HUES6 (cell line): ENCODE results near the gene NOM1.

Experiments used
- H3K27ac ChIP-seq: 2 replicates; pipeline ENCODE4 v1.7.0; 2013; ENCODE audit warnings: low read depth, mild to moderate bottlenecking, low read length, inconsistent platforms
- H3K27me3 ChIP-seq: 2 replicates; pipeline ENCODE4 v1.6.1; 2013; ENCODE audit warnings: low read length; ENCODE audit not compliant: control insufficient read depth, insufficient read depth
- H3K36me3 ChIP-seq: 2 replicates; pipeline ENCODE4 v1.6.1; 2013; ENCODE audit warnings: low read length; ENCODE audit not compliant: control insufficient read depth, insufficient read depth
- H3K4me1 ChIP-seq: 2 replicates; pipeline ENCODE4 v1.6.1; 2013; ENCODE audit warnings: low read length; ENCODE audit not compliant: control insufficient read depth, insufficient read depth
- H3K4me3 ChIP-seq: 2 replicates; pipeline ENCODE4 v1.5.1; 2013; ENCODE audit warnings: low read depth, low read length
- H3K9ac ChIP-seq: one replicate; pipeline ENCODE4 v1.6.1; 2013; ENCODE audit warnings: mild to moderate bottlenecking, low read length
- H3K9me3 ChIP-seq: 2 replicates; pipeline ENCODE4 v1.6.1; 2013; ENCODE audit warnings: low read depth, low read length; ENCODE audit not compliant: control insufficient read depth, insufficient read depth

The NOM1 gene

GRCh38 chr7:157001920-157002818 lies 52.7 kb downstream of the NOM1 start:
- Histone ChIP-seq H3K9ac (no peak overlapping the region), H3K36me3 (no peaks in the 10 kb centered on the region), H3K27ac (no peak overlapping the region), H3K4me1 (peaks cover 29% of the 10 kb centered on the region), H3K9me3 (no peaks in the 10 kb centered on the region), H3K27me3 (peaks cover 99% of the 10 kb centered on the region), H3K4me3 (peak overlapping the region; percentile 6)

- Histone ChIP-seq H3K9me3 (no peaks in the 10 kb centered on the region), H3K4me3 (peak overlapping the region; percentile 6), H3K4me1 (peaks cover 29% of the 10 kb centered on the region), H3K36me3 (no peaks in the 10 kb centered on the region), H3K27me3 (peaks cover 99% of the 10 kb centered on the region), H3K9ac (no peak overlapping the region), H3K27ac (no peak overlapping the region)
These were observed 53.4 kb downstream of the NOM1 start for GRCh38 chr7:157002819-157003421.

- no peak overlapping the region for H3K9ac ChIP-seq
- peak overlapping the region; percentile 6 for H3K4me3 ChIP-seq
- H3K27me3 ChIP-seq: peaks cover 99% of the 10 kb centered on the region
- peaks cover 29% of the 10 kb centered on the region for H3K4me1 ChIP-seq
- no peaks in the 10 kb centered on the region for H3K36me3 ChIP-seq
- H3K9me3 ChIP-seq: no peaks in the 10 kb centered on the region
- no peak overlapping the region for H3K27ac ChIP-seq
These were observed 53.9 kb downstream of the NOM1 start for GRCh38 chr7:157003445-157003755.

GRCh38 chr7:157003756-157004520 lies 54.4 kb downstream of the NOM1 start:
- no peak overlapping the region for H3K27ac ChIP-seq
- H3K36me3 ChIP-seq: no peaks in the 10 kb centered on the region
- H3K27me3 ChIP-seq: peaks cover 99% of the 10 kb centered on the region
- no peaks in the 10 kb centered on the region for H3K9me3 ChIP-seq
- H3K4me3 ChIP-seq: peak overlapping the region; percentile 6
- no peak overlapping the region for H3K9ac ChIP-seq
- H3K4me1 ChIP-seq: peaks cover 28% of the 10 kb centered on the region

GRCh38 chr7:157004521-157005455 lies 55.3 kb downstream of the NOM1 start:
- H3K4me1 ChIP-seq: peaks cover 23% of the 10 kb centered on the region
- no peaks in the 10 kb centered on the region for H3K9me3 ChIP-seq
- H3K4me3 ChIP-seq: peak overlapping the region; percentile 6; the same call in 1 of the 2 replicates
- H3K27ac ChIP-seq: no peak overlapping the region
- no peaks in the 10 kb centered on the region for H3K36me3 ChIP-seq
- H3K27me3 ChIP-seq: peaks cover 98% of the 10 kb centered on the region
- no peak overlapping the region for H3K9ac ChIP-seq

- no peak overlapping the region for H3K27ac ChIP-seq
- peaks cover 22% of the 10 kb centered on the region for H3K4me1 ChIP-seq
- H3K4me3 ChIP-seq: peak overlapping the region; percentile 36; the same call in 1 of the 2 replicates
- no peak overlapping the region for H3K9ac ChIP-seq
- peaks cover 97% of the 10 kb centered on the region for H3K27me3 ChIP-seq
- H3K9me3 ChIP-seq: no peaks in the 10 kb centered on the region
- no peaks in the 10 kb centered on the region for H3K36me3 ChIP-seq
These were observed 56.1 kb downstream of the NOM1 start for GRCh38 chr7:157005456-157006204.

- peaks cover 24% of the 10 kb centered on the region for H3K4me1 ChIP-seq
- H3K27ac ChIP-seq: no peak overlapping the region
- H3K27me3 ChIP-seq: peaks cover 97% of the 10 kb centered on the region
- H3K9ac ChIP-seq: no peak overlapping the region
- H3K36me3 ChIP-seq: no peaks in the 10 kb centered on the region
- no peaks in the 10 kb centered on the region for H3K9me3 ChIP-seq
- H3K4me3 ChIP-seq: no peak overlapping the region
These were observed 56.8 kb downstream of the NOM1 start for GRCh38 chr7:157006205-157006747.

- H3K9me3 ChIP-seq: no peaks in the 10 kb centered on the region
- no peak overlapping the region for H3K27ac ChIP-seq
- no peak overlapping the region for H3K4me3 ChIP-seq
- peaks cover 29% of the 10 kb centered on the region for H3K4me1 ChIP-seq
- H3K36me3 ChIP-seq: no peaks in the 10 kb centered on the region
- peaks cover 97% of the 10 kb centered on the region for H3K27me3 ChIP-seq
- H3K9ac ChIP-seq: no peak overlapping the region
These were observed 57.4 kb downstream of the NOM1 start for GRCh38 chr7:157006829-157007469.

- no peaks in the 10 kb centered on the region for H3K36me3 ChIP-seq
- no peak overlapping the region for H3K27ac ChIP-seq
- peaks cover 26% of the 10 kb centered on the region for H3K4me1 ChIP-seq
- no peak overlapping the region for H3K9ac ChIP-seq
- H3K9me3 ChIP-seq: no peaks in the 10 kb centered on the region
- peaks cover 97% of the 10 kb centered on the region for H3K27me3 ChIP-seq
- no peak overlapping the region for H3K4me3 ChIP-seq
These were observed 58.1 kb downstream of the NOM1 start for GRCh38 chr7:157007470-157008066.
